Endothelial cell of umbilical vein (primary cell): Measurements from ENCODE around the gene TAF1A. TPM values are rescaled to one million over a fixed set of nuclear protein-coding genes. Genes with fewer than 3 reads are reported as not detected.

Source experiments
- BruUV-seq: library from RNA; stranded (reverse); fragments of 400-500 nt; replicated peaks from 2 replicates; lab custom pipeline; 2021; lab: Mats Ljungman, UMichigan
- CTCF ChIA-PET: fragments of 300-600, 350-600 bp; sonication (Branson Sonifier 250); formaldehyde crosslinking; loops from one replicate; lab custom pipeline; 2021; ENCODE audit warnings: antibody characterized with exemption, inconsistent platforms; lab: Charles Lee
- POLR2A ChIA-PET: fragments of 300-600, 350-600 bp; sonication (Branson Sonifier 250); formaldehyde crosslinking; loops from one replicate; lab custom pipeline; 2021; ENCODE audit warnings: antibody characterized with exemption, inconsistent platforms; lab: Charles Lee
- DNase-seq: peaks from one replicate; pipeline ENCODE4 v3.0.0-alpha.2; 2011; ENCODE audit warnings: low read depth, low spot score
- FAIRE-seq: peaks from 2 replicates; lab custom pipeline; 2011; peaks lifted over from hg19 to GRCh38; lab: Jason Lieb, UNC
- H2AFZ ChIP-seq: 2 replicates; pipeline ENCODE4 v1.6.0; 2012; ENCODE audit warnings: low read depth, low read length, control low read depth, inconsistent platforms
- H3K27ac ChIP-seq: 2 replicates; pipeline ENCODE4 v1.5.1; 2011; ENCODE audit warnings: low read depth, mild to moderate bottlenecking, control low read depth, low read length, moderate library complexity; ENCODE audit not compliant: insufficient read depth
- H3K27me3 ChIP-seq, 2 experiments: 2 replicates each; pipeline versions ENCODE4 v1.6.0 to v1.6.1; 2011; ENCODE audit warnings: low read length in 2 of 2, mixed read lengths in 1 of 2; ENCODE audit not compliant: control insufficient read depth in 2 of 2, insufficient read depth in 2 of 2
- H3K36me3 ChIP-seq, 2 experiments: 2 replicates in 1 of 2; 3 replicates in 1 of 2; pipeline ENCODE4 v1.5.1; 2011; ENCODE audit warnings: low read length in 2 of 2, mild to moderate bottlenecking in 1 of 2, moderate library complexity in 1 of 2; ENCODE audit not compliant: control insufficient read depth in 2 of 2, insufficient read depth in 2 of 2; ENCODE audit errors: extremely low read depth in 1 of 2
- H3K4me1 ChIP-seq: 3 replicates; pipeline ENCODE4 v1.5.1; 2011; ENCODE audit warnings: mild to moderate bottlenecking, low read length; ENCODE audit not compliant: control insufficient read depth, insufficient read depth; ENCODE audit errors: extremely low read depth
- H3K4me2 ChIP-seq: 2 replicates; pipeline ENCODE4 v1.6.1; 2011; ENCODE audit warnings: low read length, control low read depth, mixed read lengths; ENCODE audit not compliant: insufficient read depth
- H3K4me3 ChIP-seq, 3 experiments: fragments of 200-600 bp in 1 of 3; sonication (generic), shearing (Covaris generic) in 1 of 3; replicated peaks in 1 of 3; 2 replicates each; pipeline ENCODE4 v1.5.1; 2011 to 2016; ENCODE audit warnings: control low read depth in 3 of 3, low read length in 3 of 3, mild to moderate bottlenecking in 2 of 3, inconsistent platforms in 1 of 3, low read depth in 1 of 3, moderate library complexity in 1 of 3; ENCODE audit not compliant: insufficient read depth in 1 of 3
- H3K79me2 ChIP-seq: 2 replicates; pipeline ENCODE4 v1.6.0; 2012; ENCODE audit warnings: low read length, inconsistent platforms; ENCODE audit not compliant: control insufficient read depth, insufficient read depth
- H3K9ac ChIP-seq: replicated peaks from 2 replicates; pipeline ENCODE3; 2011; ENCODE audit warnings: low read length, control low read depth; ENCODE audit not compliant: insufficient read depth; ENCODE audit errors: extremely low read depth
- H3K9me1 ChIP-seq: replicated peaks from 3 replicates; pipeline ENCODE4 v1.6.0; 2011; ENCODE audit warnings: mild to moderate bottlenecking, low read length; ENCODE audit not compliant: control insufficient read depth, insufficient read depth; ENCODE audit errors: extremely low read depth
- H3K9me3 ChIP-seq: replicated peaks from 2 replicates; pipeline ENCODE4 v1.5.1; 2012; ENCODE audit warnings: low read length, inconsistent platforms; ENCODE audit not compliant: control insufficient read depth, insufficient read depth
- H4K20me1 ChIP-seq: replicated peaks from 2 replicates; pipeline ENCODE3; 2011; ENCODE audit warnings: mild to moderate bottlenecking, low read length; ENCODE audit not compliant: control insufficient read depth, insufficient read depth; ENCODE audit errors: extremely low read depth
- CTCF ChIP-seq, 2 donors: IDR thresholded peaks; 1 replicate in 1 of 2; 2 replicates in 1 of 2; pipeline ENCODE4 v1.5.1; 2011; ENCODE audit warnings: low read length in 2 of 2, mild to moderate bottlenecking in 2 of 2, moderate library complexity in 2 of 2, control low read depth in 1 of 2, inconsistent platforms in 1 of 2, low read depth in 1 of 2; ENCODE audit not compliant: insufficient read depth in 1 of 2; ENCODE audit errors: extremely low read depth in 1 of 2
- EZH2 ChIP-seq: IDR thresholded peaks from 2 replicates; pipeline ENCODE4 v1.6.1; 2012; ENCODE audit warnings: borderline replicate concordance, low read depth, mild to moderate bottlenecking, moderate library complexity, low read length, inconsistent platforms; ENCODE audit not compliant: severe bottlenecking
- FOS ChIP-seq: IDR thresholded peaks from 2 replicates; pipeline ENCODE4 v1.6.1; 2011; ENCODE audit warnings: mild to moderate bottlenecking, low read length, moderate library complexity, borderline replicate concordance; ENCODE audit not compliant: insufficient read depth
- GATA2 ChIP-seq: IDR thresholded peaks from 2 replicates; pipeline ENCODE4 v1.7.0; 2011; ENCODE audit warnings: low read depth, mild to moderate bottlenecking, moderate library complexity, mixed read lengths, low read length; ENCODE audit not compliant: insufficient read length, insufficient read depth
- JUN ChIP-seq: IDR thresholded peaks from 2 replicates; pipeline ENCODE4 v1.6.1; 2011; ENCODE audit warnings: borderline replicate concordance, low read depth; ENCODE audit not compliant: insufficient read length, insufficient read depth
- MYC ChIP-seq: IDR thresholded peaks from one replicate; pipeline ENCODE4 v1.6.1; 2011; ENCODE audit warnings: mild to moderate bottlenecking, low read depth, low read length
- POLR2A ChIP-seq: IDR thresholded peaks from 2 replicates; pipeline ENCODE4 v1.6.1; 2012; ENCODE audit warnings: low read depth, mild to moderate bottlenecking, control low read depth, low read length
- POLR2AphosphoS5 ChIP-seq: IDR thresholded peaks from 2 replicates; pipeline ENCODE4 v1.6.1; 2012; ENCODE audit warnings: low read depth, mild to moderate bottlenecking, control low read depth, low read length, moderate library complexity; ENCODE audit not compliant: insufficient read depth
- dilution Hi-C: fragments of 300-500 bp; cut with MboI; formaldehyde crosslinking; loops from one replicate; pipeline ENCODE4 v1.15.0; 2019; ENCODE audit warnings: low sequenced_read_pairs; ENCODE audit not compliant: extremely low pct_ligation_motif_present
- intact Hi-C: fragments of 100-400 bp; cut with micrococcal nuclease; formaldehyde crosslinking; loops from one replicate; pipeline ENCODE4 v1.10.0; 2022
- polyA plus RNA-seq, 4 experiments: library from polyadenylated mRNA; depleted of rRNA in 3 of 4; stranded (reverse) in 3 of 4; unstranded in 1 of 4; fragments of >200 nt; gene quantifications; 2 replicates each; pipeline versions ENCODE4 v1.2.1 to v1.2.3, GENCODE V29; 2011 to 2012; ENCODE audit warnings: missing spikeins in 1 of 4
- total RNA-seq: library from RNA; stranded (reverse); gene quantifications from 2 replicates; pipeline ENCODE4 v1.2.3, GENCODE V29; 2021
- TF ChIP-seq, protein P1 (sequence below): IDR thresholded peaks from 2 replicates; pipeline ENCODE4 v1.6.1; 2011; ENCODE audit not compliant: insufficient read depth, insufficient read length

TAF1A gene
- total and polyA plus RNA-seq, 2 donors (not counting 3 experiments of a cell fraction or from before 2014, with no cell fraction given), result 1.3 to 5.3 TPM

- Histone ChIP-seq H2AFZ (no peak overlapping the region), H3K9me1 (no peaks in the 10 kb centered on the region), H3K79me2 (peaks cover 4% of the 10 kb centered on the region), H3K4me1 (peaks cover 7% of the 10 kb centered on the region), H3K4me3 (no peak overlapping the region), H3K27ac (no peak overlapping the region), H3K36me3 (peaks cover 0 to 2% of the 10 kb centered on the region in 2 experiments), H3K27me3 (peaks cover 0 to 2% of the 10 kb centered on the region in 2 experiments), H3K9ac (no peak overlapping the region), H3K9me3 (no peaks in the 10 kb centered on the region), H4K20me1 (no peaks in the 10 kb centered on the region), H3K4me2 (no peak overlapping the region)
- POLR2A ChIA-PET, result no interaction called here
- intact Hi-C loops, result no loop called here
- TF ChIP-seq, protein P1, sequence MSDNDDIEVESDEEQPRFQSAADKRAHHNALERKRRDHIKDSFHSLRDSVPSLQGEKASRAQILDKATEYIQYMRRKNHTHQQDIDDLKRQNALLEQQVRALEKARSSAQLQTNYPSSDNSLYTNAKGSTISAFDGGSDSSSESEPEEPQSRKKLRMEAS, result no peak
- TF ChIP-seq POLR2AphosphoS5 (no peak), POLR2A (no peak)
- CTCF ChIA-PET, result interaction anchor here (0.8 to 4.6 kb wide), 3 partner anchors 14 to 155 kb away, joined by 3 to 34 read pairs (median 12); no protein-coding TSS in a partner anchor
- no TSS peak for BruUV-seq
- no peak for FAIRE-seq
- dilution Hi-C loops, result no loop called here
- DNase-seq, result no peak
Measured at GRCh38 chr1:222620566-222620965, 30.8 kb upstream of the TAF1A start.

DNA sequence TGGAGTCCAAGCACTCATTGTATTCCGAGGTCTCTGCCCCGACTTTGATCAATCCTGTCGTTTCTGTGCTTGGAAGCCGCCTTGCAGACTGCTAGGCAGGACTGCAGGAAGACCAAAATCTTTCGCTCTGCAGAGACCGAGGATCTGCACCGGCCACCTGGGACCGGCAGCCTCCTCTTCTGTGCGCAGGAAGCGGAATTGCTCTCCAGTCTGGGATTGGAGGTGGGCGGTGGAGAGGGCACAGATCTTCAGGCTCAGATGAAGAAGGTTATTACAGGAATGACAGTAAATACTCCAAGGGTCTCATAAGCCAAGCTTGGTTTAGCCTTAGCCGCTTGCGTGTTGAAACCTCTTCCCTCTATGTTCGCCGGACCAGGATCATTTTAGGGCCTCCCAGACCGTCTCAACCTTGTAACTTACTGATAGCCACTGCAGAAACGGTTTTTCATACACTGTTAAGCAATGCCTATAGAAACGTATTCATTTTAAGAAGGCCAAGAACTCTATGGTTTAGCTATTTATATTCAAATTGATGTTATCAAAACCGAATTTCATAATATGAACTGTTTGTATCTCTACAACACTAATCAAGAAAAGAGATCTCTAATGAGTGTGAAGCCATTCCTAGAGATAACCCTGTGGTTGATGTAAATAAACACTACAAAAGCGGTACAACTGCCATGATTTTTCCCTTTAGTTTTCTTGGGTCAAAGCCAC, 29.3 kb upstream of the TAF1A start:
- peaks cover 7% of the 10 kb centered on the region for H3K4me1 ChIP-seq
- ChIA-PET CTCF (interaction anchor here (1.0 to 4.6 kb wide), 3 partner anchors 15 to 154 kb away, joined by 3 to 34 read pairs (median 12); partner anchors contain the start of gene TAF1A), POLR2A (no interaction called here)
- dilution Hi-C loops (no loop called here), intact Hi-C loops (loop anchor here (1.0 to 5.0 kb wide), 3 partner anchors 16 to 37 kb away; no protein-coding TSS in a partner anchor)
- no TSS peak for BruUV-seq
- H3K27me3 ChIP-seq, result peaks cover 2 to 13% of the 10 kb centered on the region in 2 experiments
- H3K4me3 ChIP-seq, result peak overlapping the region; percentile 7 to 94 (median 45)
- DNase-seq (peak; percentile 30), FAIRE-seq (peak; percentile 82)
- peak overlapping the region; percentile 1 for H3K9ac ChIP-seq
- peaks cover 4% of the 10 kb centered on the region for H3K79me2 ChIP-seq
- H3K9me1 ChIP-seq, result no peaks in the 10 kb centered on the region
- H3K9me3 ChIP-seq, result no peaks in the 10 kb centered on the region
- H2AFZ ChIP-seq, result peak overlapping the region; percentile 19
- TF ChIP-seq MYC, result no peak
- TF ChIP-seq POLR2A, result no peak
- no peak for TF ChIP-seq JUN
- no peak for TF ChIP-seq GATA2
- TF ChIP-seq, protein P1, result no peak
- TF ChIP-seq FOS, result no peak
- no peak for TF ChIP-seq POLR2AphosphoS5
- no peak for TF ChIP-seq EZH2
- TF ChIP-seq CTCF (IDR thresholded peaks at IDR 0.05; ENCODE audit: extremely low read depth in 1 of 2, insufficient read depth in 1 of 2, low read depth in 1 of 2, low read length in 2 of 2), result no peak
- H4K20me1 ChIP-seq, result no peaks in the 10 kb centered on the region
- peak overlapping the region; percentile 51 for H3K4me2 ChIP-seq
- H3K27ac ChIP-seq, result no peak overlapping the region
- H3K36me3 ChIP-seq, result peaks cover 0 to 2% of the 10 kb centered on the region in 2 experiments
